ENCODE results near the gene CENPO.

- no peak for TF ChIP-seq CTCF (IDR thresholded peaks at IDR 0.05)
- no peak for TF ChIP-seq POLR2A (IDR thresholded peaks at IDR 0.05)
Measured at GRCh38 chr2:24754985-24755705, 38.1 kb upstream of the CENPO start.

All from prostate gland (tissue), 2 donors.